ENCODE results near the gene KRTAP10-9.

DNA sequence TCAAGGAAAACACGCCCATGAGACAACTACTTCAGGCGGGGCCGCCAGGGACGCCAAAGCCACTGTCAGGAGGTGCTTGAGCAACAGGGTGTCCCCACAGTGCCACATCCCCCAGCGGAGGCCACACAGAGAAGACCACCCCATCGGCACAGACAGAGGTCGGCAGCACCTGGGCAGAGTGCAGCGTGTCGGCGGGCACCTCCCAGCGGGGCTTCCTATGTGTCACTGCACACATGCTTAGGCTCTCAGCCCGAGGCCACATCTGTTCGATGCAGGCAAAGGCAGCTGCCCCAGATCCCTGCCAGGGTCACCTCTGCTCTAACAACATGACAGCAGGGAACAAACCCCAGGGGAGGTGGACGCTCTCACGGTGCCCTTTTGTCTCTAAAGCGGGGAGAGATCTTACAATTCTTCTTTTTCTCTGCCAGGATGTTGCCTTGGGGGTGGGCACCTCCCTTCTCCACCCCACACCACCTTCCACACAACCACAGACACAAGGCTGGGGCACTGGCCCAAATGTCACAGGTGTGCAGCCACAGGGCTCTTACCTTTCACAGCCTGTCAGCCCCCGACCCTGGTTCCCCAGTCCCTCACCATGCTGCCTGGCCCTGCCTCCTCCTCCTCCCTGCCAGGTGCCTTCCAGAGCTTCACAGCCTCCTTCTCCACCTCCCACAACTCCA, 10.8 kb upstream of the KRTAP10-9 start:
- TF ChIP-seq, protein P1, sequence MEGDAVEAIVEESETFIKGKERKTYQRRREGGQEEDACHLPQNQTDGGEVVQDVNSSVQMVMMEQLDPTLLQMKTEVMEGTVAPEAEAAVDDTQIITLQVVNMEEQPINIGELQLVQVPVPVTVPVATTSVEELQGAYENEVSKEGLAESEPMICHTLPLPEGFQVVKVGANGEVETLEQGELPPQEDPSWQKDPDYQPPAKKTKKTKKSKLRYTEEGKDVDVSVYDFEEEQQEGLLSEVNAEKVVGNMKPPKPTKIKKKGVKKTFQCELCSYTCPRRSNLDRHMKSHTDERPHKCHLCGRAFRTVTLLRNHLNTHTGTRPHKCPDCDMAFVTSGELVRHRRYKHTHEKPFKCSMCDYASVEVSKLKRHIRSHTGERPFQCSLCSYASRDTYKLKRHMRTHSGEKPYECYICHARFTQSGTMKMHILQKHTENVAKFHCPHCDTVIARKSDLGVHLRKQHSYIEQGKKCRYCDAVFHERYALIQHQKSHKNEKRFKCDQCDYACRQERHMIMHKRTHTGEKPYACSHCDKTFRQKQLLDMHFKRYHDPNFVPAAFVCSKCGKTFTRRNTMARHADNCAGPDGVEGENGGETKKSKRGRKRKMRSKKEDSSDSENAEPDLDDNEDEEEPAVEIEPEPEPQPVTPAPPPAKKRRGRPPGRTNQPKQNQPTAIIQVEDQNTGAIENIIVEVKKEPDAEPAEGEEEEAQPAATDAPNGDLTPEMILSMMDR (conservative IDR thresholded peaks at IDR 0.05; ENCODE audit: low read depth, low read length) = no peak
- TF ChIP-seq EZH2 (IDR thresholded peaks at IDR 0.05; ENCODE audit: borderline replicate concordance, low read depth, low read length, poor library complexity, severe bottlenecking) = no peak
